Mesendoderm (in vitro differentiated cells): ENCODE measurements around the gene RAPGEF3.

Source experiments
- DNase-seq: peaks from one replicate; pipeline ENCODE4 v3.0.0; 2013
- H2AK5ac ChIP-seq: 2 replicates; pipeline ENCODE4 v1.6.1; 2013; ENCODE audit warnings: low read length, inconsistent platforms
- H2BK120ac ChIP-seq: 2 replicates; pipeline ENCODE4 v1.6.1; 2013; ENCODE audit warnings: low read depth, mild to moderate bottlenecking, low read length, moderate library complexity, mixed read lengths
- H2BK15ac ChIP-seq: replicated peaks from 2 replicates; pipeline ENCODE4 v1.6.1; 2013; ENCODE audit warnings: low read depth, mild to moderate bottlenecking, moderate library complexity
- H2BK5ac ChIP-seq: 2 replicates; pipeline ENCODE4 v1.6.1; 2013; ENCODE audit warnings: low read length, inconsistent platforms
- H3K18ac ChIP-seq: 2 replicates; pipeline ENCODE4 v1.6.1; 2013; ENCODE audit warnings: mild to moderate bottlenecking, low read length, mixed read lengths
- H3K23ac ChIP-seq: one replicate; pipeline ENCODE4 v1.6.1; 2013; ENCODE audit warnings: low read length
- H3K27ac ChIP-seq: 2 replicates; pipeline ENCODE4 v1.5.1; 2013; ENCODE audit warnings: low read depth, mild to moderate bottlenecking, inconsistent platforms, low read length, moderate library complexity
- H3K27me3 ChIP-seq: 2 replicates; pipeline ENCODE4 v1.6.1; 2013; ENCODE audit warnings: low read length, control low read depth, mild to moderate bottlenecking, inconsistent platforms; ENCODE audit not compliant: insufficient read depth, poor library complexity
- H3K36me3 ChIP-seq: 2 replicates; pipeline ENCODE4 v1.6.1; 2013; ENCODE audit warnings: low read length, inconsistent platforms; ENCODE audit not compliant: control insufficient read depth, insufficient read depth
- H3K4ac ChIP-seq: one replicate; pipeline ENCODE4 v1.6.1; 2013; ENCODE audit warnings: low read depth, mild to moderate bottlenecking, low read length, moderate library complexity
- H3K4me1 ChIP-seq: 2 replicates; pipeline ENCODE4 v1.6.1; 2013; ENCODE audit warnings: low read depth, low read length, inconsistent platforms; ENCODE audit not compliant: control insufficient read depth
- H3K4me2 ChIP-seq: 2 replicates; pipeline ENCODE4 v1.6.1; 2013; ENCODE audit warnings: low read length
- H3K4me3 ChIP-seq: 2 replicates; pipeline ENCODE4 v1.5.1; 2013; ENCODE audit warnings: mild to moderate bottlenecking, low read length
- H3K56ac ChIP-seq: one replicate; pipeline ENCODE4 v1.6.1; 2013; ENCODE audit warnings: low read length
- H3K79me1 ChIP-seq: 2 replicates; pipeline ENCODE4 v1.6.1; 2013; ENCODE audit warnings: low read length, inconsistent platforms
- H3K79me2 ChIP-seq: 2 replicates; pipeline ENCODE4 v1.6.1; 2013; ENCODE audit warnings: mild to moderate bottlenecking, low read length; ENCODE audit not compliant: control insufficient read depth, insufficient read depth
- H3K9ac ChIP-seq: 2 replicates; pipeline ENCODE4 v1.6.1; 2013; ENCODE audit warnings: low read length, inconsistent platforms
- H4K5ac ChIP-seq: one replicate; pipeline ENCODE4 v1.6.1; 2013; ENCODE audit warnings: low read length
- H4K8ac ChIP-seq: one replicate; pipeline ENCODE4 v1.6.1; 2013; ENCODE audit warnings: low read depth, mild to moderate bottlenecking, control low read depth, low read length, moderate library complexity
- WGBS: extraction: QIAGEN DNeasy Blood & Tissue Kit; methylation state at CpG from one replicate; pipeline ENCODE4 v1.1.7; 2013; ENCODE audit warnings: low lambda C conversion rate, missing lambda C conversion rate; ENCODE audit not compliant: insufficient coverage; ENCODE audit errors: extremely low coverage; 5-methylcytosine and 5-hydroxymethylcytosine counted together

The RAPGEF3 gene

GRCh38 chr12:47735649-47736048 is 23.0 kb downstream of the RAPGEF3 start:
- Histone ChIP-seq H4K8ac (no peak overlapping the region), H3K18ac (no peak overlapping the region), H3K79me1 (no peaks in the 10 kb centered on the region), H3K79me2 (no peaks in the 10 kb centered on the region), H3K36me3 (no peaks in the 10 kb centered on the region), H3K4me3 (no peak overlapping the region), H3K56ac (no peak overlapping the region), H3K27ac (no peak overlapping the region), H3K27me3 (no peaks in the 10 kb centered on the region), H3K4ac (no peak overlapping the region), H3K23ac (no peak overlapping the region), H3K4me2 (no peak overlapping the region), H2BK5ac (no peak overlapping the region), H2BK120ac (no peak overlapping the region), H3K9ac (no peak overlapping the region), H2BK15ac (no peak overlapping the region), H3K4me1 (peaks cover 6% of the 10 kb centered on the region), H4K5ac (no peak overlapping the region), H2AK5ac (no peak overlapping the region)
- no CpG with 5 or more reads among the region's 11 CpGs for WGBS
- DNase-seq = no peak

GRCh38 chr12:47734725-47735480 is 23.8 kb downstream of the RAPGEF3 start:
- no peak overlapping the region for H2BK120ac ChIP-seq
- peak overlapping the region; percentile 4 for H3K9ac ChIP-seq
- no peak overlapping the region for H3K4ac ChIP-seq
- WGBS = no CpG with 5 or more reads among the region's 12 CpGs
- no peaks in the 10 kb centered on the region for H3K79me1 ChIP-seq
- H4K8ac ChIP-seq = no peak overlapping the region
- H3K79me2 ChIP-seq = no peaks in the 10 kb centered on the region
- no peak overlapping the region for H3K27ac ChIP-seq
- H2BK5ac ChIP-seq = no peak overlapping the region
- H3K36me3 ChIP-seq = no peaks in the 10 kb centered on the region
- H4K5ac ChIP-seq = no peak overlapping the region
- DNase-seq = peak; percentile 44
- peak overlapping the region; percentile 76 for H3K56ac ChIP-seq
- no peak overlapping the region for H3K4me2 ChIP-seq
- no peak overlapping the region for H3K4me3 ChIP-seq
- H3K23ac ChIP-seq = peak overlapping the region; percentile 24
- H3K4me1 ChIP-seq = peaks cover 6% of the 10 kb centered on the region
- H3K18ac ChIP-seq = no peak overlapping the region
- no peak overlapping the region for H2BK15ac ChIP-seq
- H2AK5ac ChIP-seq = no peak overlapping the region
- H3K27me3 ChIP-seq = no peaks in the 10 kb centered on the region

GRCh38 chr12:47733142-47733541 is 25.5 kb downstream of the RAPGEF3 start:
- Histone ChIP-seq H4K5ac (no peak overlapping the region), H3K9ac (no peak overlapping the region), H3K27ac (no peak overlapping the region), H3K79me2 (no peaks in the 10 kb centered on the region), H3K27me3 (no peaks in the 10 kb centered on the region), H4K8ac (no peak overlapping the region), H3K4me3 (no peak overlapping the region), H3K4me2 (no peak overlapping the region), H3K4ac (no peak overlapping the region), H2BK120ac (no peak overlapping the region), H3K56ac (no peak overlapping the region), H2AK5ac (no peak overlapping the region), H3K4me1 (peaks cover 6% of the 10 kb centered on the region), H2BK5ac (no peak overlapping the region), H3K36me3 (no peaks in the 10 kb centered on the region), H3K23ac (no peak overlapping the region), H2BK15ac (no peak overlapping the region), H3K18ac (no peak overlapping the region), H3K79me1 (no peaks in the 10 kb centered on the region)
- DNase-seq = no peak
- no CpG with 5 or more reads among the region's 4 CpGs for WGBS

- no peaks in the 10 kb centered on the region for H3K36me3 ChIP-seq
- WGBS = no CpG with 5 or more reads among the region's 2 CpGs
- H3K4ac ChIP-seq = no peak overlapping the region
- H3K79me2 ChIP-seq = no peaks in the 10 kb centered on the region
- no peaks in the 10 kb centered on the region for H3K27me3 ChIP-seq
- H2BK5ac ChIP-seq = no peak overlapping the region
- no peaks in the 10 kb centered on the region for H3K79me1 ChIP-seq
- no peak overlapping the region for H3K4me3 ChIP-seq
- no peak overlapping the region for H4K8ac ChIP-seq
- H3K23ac ChIP-seq = no peak overlapping the region
- no peak overlapping the region for H4K5ac ChIP-seq
- no peak for DNase-seq
- H3K4me2 ChIP-seq = no peak overlapping the region
- no peak overlapping the region for H3K18ac ChIP-seq
- H2BK120ac ChIP-seq = no peak overlapping the region
- H3K27ac ChIP-seq = no peak overlapping the region
- no peak overlapping the region for H2AK5ac ChIP-seq
- no peak overlapping the region for H3K56ac ChIP-seq
- H3K4me1 ChIP-seq = peaks cover 6% of the 10 kb centered on the region
- H2BK15ac ChIP-seq = no peak overlapping the region
- no peak overlapping the region for H3K9ac ChIP-seq
Measured at GRCh38 chr12:47732504-47732903, 26.2 kb downstream of the RAPGEF3 start.

- Histone ChIP-seq H4K5ac (no peak overlapping the region), H3K79me1 (no peaks in the 10 kb centered on the region), H3K4ac (no peak overlapping the region), H3K9ac (no peak overlapping the region), H3K4me1 (peaks cover 6% of the 10 kb centered on the region), H2AK5ac (no peak overlapping the region), H2BK5ac (no peak overlapping the region), H3K36me3 (no peaks in the 10 kb centered on the region), H3K56ac (no peak overlapping the region), H3K79me2 (no peaks in the 10 kb centered on the region), H2BK120ac (no peak overlapping the region), H3K4me2 (no peak overlapping the region), H3K4me3 (no peak overlapping the region), H3K18ac (no peak overlapping the region), H3K27me3 (no peaks in the 10 kb centered on the region), H3K23ac (no peak overlapping the region), H3K27ac (no peak overlapping the region), H4K8ac (no peak overlapping the region), H2BK15ac (no peak overlapping the region)
- DNase-seq = no peak
- no CpG with 5 or more reads among the region's 5 CpGs for WGBS
Measured at GRCh38 chr12:47731723-47732122, 27.0 kb downstream of the RAPGEF3 start.

GRCh38 chr12:47730341-47730744 is 28.3 kb downstream of the RAPGEF3 start:
- H3K4me1 ChIP-seq = peaks cover 6% of the 10 kb centered on the region
- no peak for DNase-seq
- H4K8ac ChIP-seq = no peak overlapping the region
- H3K56ac ChIP-seq = no peak overlapping the region
- WGBS = no CpG with 5 or more reads among the region's 8 CpGs
- H2BK120ac ChIP-seq = no peak overlapping the region
- no peak overlapping the region for H3K9ac ChIP-seq
- no peak overlapping the region for H3K27ac ChIP-seq
- H3K18ac ChIP-seq = no peak overlapping the region
- H3K23ac ChIP-seq = no peak overlapping the region
- H3K79me1 ChIP-seq = no peaks in the 10 kb centered on the region
- no peaks in the 10 kb centered on the region for H3K36me3 ChIP-seq
- no peak overlapping the region for H2AK5ac ChIP-seq
- no peak overlapping the region for H3K4me3 ChIP-seq
- H3K79me2 ChIP-seq = no peaks in the 10 kb centered on the region
- H3K27me3 ChIP-seq = no peaks in the 10 kb centered on the region
- H3K4ac ChIP-seq = no peak overlapping the region
- no peak overlapping the region for H2BK15ac ChIP-seq
- H4K5ac ChIP-seq = no peak overlapping the region
- H3K4me2 ChIP-seq = no peak overlapping the region
- H2BK5ac ChIP-seq = no peak overlapping the region
